Panc1 (cell line): Measurements from ENCODE around the gene RPL41. TPM values are rescaled to one million over a fixed set of nuclear protein-coding genes. Genes with fewer than 3 reads are reported as not detected.

Experiments used
- ATAC-seq: fragments of 200-7000 bp; cut with Tn5 transposase; 2 replicates; pipeline ENCODE4 v1.9.1; 2020; ENCODE audit warnings: mild to moderate bottlenecking, moderate library complexity
- BruUV-seq: library from RNA; stranded (reverse); fragments of 400-500 nt; replicated peaks from 2 replicates; lab custom pipeline; 2021; lab: Mats Ljungman, UMichigan
- CTCF ChIA-PET: fragments of 300-600 bp; sonication (Branson Sonifier 250); formaldehyde crosslinking; loops from one replicate; lab custom pipeline; 2022; ENCODE audit warnings: antibody characterized with exemption; lab: Charles Lee
- POLR2A ChIA-PET: fragments of 300-600 bp; sonication (Branson Sonifier 250); formaldehyde crosslinking; loops from one replicate; lab custom pipeline; 2022; ENCODE audit warnings: antibody characterized with exemption; lab: Charles Lee
- DNase-seq: peaks from one replicate; pipeline ENCODE4 v3.0.0-alpha.2; 2010; ENCODE audit warnings: low read depth, low spot score
- H3K27ac ChIP-seq: 2 replicates; pipeline ENCODE4 v1.5.1; 2011; ENCODE audit warnings: mild to moderate bottlenecking, low read length, inconsistent platforms
- H3K27me3 ChIP-seq: fragments of 200-500 bp; sonication (Bioruptor generic); 2 replicates; pipeline ENCODE4 v1.6.0; 2014; ENCODE audit warnings: low read length, inconsistent platforms; ENCODE audit not compliant: control insufficient read depth, insufficient read depth
- H3K36me3 ChIP-seq: fragments of 200-500 bp; sonication (Bioruptor generic); 2 replicates; pipeline ENCODE4 v1.5.1; 2014; ENCODE audit warnings: inconsistent platforms, mild to moderate bottlenecking, low read length, moderate library complexity; ENCODE audit not compliant: control insufficient read depth, insufficient read depth
- H3K4me1 ChIP-seq: 2 replicates; pipeline ENCODE4 v1.5.1; 2011; ENCODE audit warnings: inconsistent platforms, mild to moderate bottlenecking, low read length, moderate library complexity; ENCODE audit not compliant: control insufficient read depth, insufficient read depth
- H3K4me3 ChIP-seq, 2 experiments: 2 replicates each; pipeline ENCODE4 v1.5.1; 2011 to 2012; ENCODE audit warnings: low read depth in 2 of 2, low read length in 2 of 2, mild to moderate bottlenecking in 2 of 2, inconsistent platforms in 1 of 2, moderate library complexity in 1 of 2
- H3K9me3 ChIP-seq: fragments of 200-500 bp; sonication (Bioruptor generic); 2 replicates; pipeline ENCODE4 v1.5.1; 2014; ENCODE audit warnings: low read depth, mild to moderate bottlenecking, inconsistent platforms, low read length, moderate library complexity; ENCODE audit not compliant: control insufficient read depth, insufficient read depth
- CTCF ChIP-seq: fragments of 450-650 bp; IDR thresholded peaks from 2 replicates; pipeline ENCODE4 v1.5.1; 2017; ENCODE audit warnings: mild to moderate bottlenecking
- POLR2AphosphoS5 ChIP-seq: IDR thresholded peaks from 2 replicates; pipeline ENCODE4 v1.6.1; 2012; ENCODE audit warnings: mild to moderate bottlenecking, low read depth, low read length, moderate library complexity
- REST ChIP-seq, 2 experiments: IDR thresholded peaks; 2 replicates each; pipeline ENCODE4 v1.6.1; 2011 to 2012; ENCODE audit warnings: low read depth in 2 of 2, control low read depth in 1 of 2, low read length in 1 of 2, mild to moderate bottlenecking in 1 of 2, moderate library complexity in 1 of 2; ENCODE audit not compliant: insufficient read depth in 1 of 2
- SIN3A ChIP-seq: IDR thresholded peaks from 2 replicates; pipeline ENCODE4 v1.6.1; 2012; ENCODE audit warnings: low read depth, mild to moderate bottlenecking, low read length, moderate library complexity, borderline replicate concordance; ENCODE audit not compliant: insufficient read depth
- TCF7L2 ChIP-seq: IDR thresholded peaks from 2 replicates; pipeline ENCODE4 v1.6.1; 2011; ENCODE audit warnings: mild to moderate bottlenecking, low read depth, low read length, inconsistent platforms
- in situ Hi-C: cut with HindIII; loops from 2 replicates; pipeline ENCODE4 v1.10.0; 2016; ENCODE audit warnings: low sequenced_read_pairs, low pct_unique_long_range_greater_than_20kb
- intact Hi-C: fragments of 100-400 bp; cut with micrococcal nuclease; formaldehyde crosslinking; loops from one replicate; pipeline ENCODE4 v1.10.0; 2022; ENCODE audit not compliant: unreplicated experiment
- total RNA-seq: library from RNA; stranded (reverse); gene quantifications from one replicate; pipeline ENCODE4 v1.2.1, GENCODE V29; 2021; ENCODE audit not compliant: unreplicated experiment

The RPL41 gene
- total RNA-seq, 1 experiment from 2014 or later, result 2,264 TPM

DNA sequence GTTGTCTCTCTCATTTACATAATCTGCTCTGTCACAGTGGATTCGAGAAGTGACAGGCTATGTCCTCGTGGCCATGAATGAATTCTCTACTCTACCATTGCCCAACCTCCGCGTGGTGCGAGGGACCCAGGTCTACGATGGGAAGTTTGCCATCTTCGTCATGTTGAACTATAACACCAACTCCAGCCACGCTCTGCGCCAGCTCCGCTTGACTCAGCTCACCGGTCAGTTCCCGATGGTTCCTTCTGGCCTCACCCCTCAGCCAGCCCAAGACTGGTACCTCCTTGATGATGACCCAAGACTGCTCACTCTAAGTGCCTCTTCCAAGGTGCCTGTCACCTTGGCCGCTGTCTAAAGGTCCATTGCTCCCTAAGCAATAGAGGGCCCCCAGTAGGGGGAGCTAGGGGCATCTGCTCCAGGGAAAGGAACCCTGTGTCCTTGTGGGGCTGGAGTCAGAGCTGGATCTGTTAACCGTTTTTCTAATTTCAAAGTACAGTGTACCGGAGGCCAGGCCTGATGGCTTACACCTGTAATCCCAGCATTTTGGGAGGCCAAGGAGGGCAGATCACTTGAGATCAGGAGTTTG lies 31.4 kb upstream of the RPL41 start:
- ATAC-seq, result peak; percentile 60; the same call in 1 of the 2 replicates
- Histone ChIP-seq H3K9me3 (no peaks in the 10 kb centered on the region), H3K27ac (no peak overlapping the region), H3K4me1 (no peaks in the 10 kb centered on the region), H3K4me3 (no peak overlapping the region), H3K27me3 (no peaks in the 10 kb centered on the region), H3K36me3 (no peaks in the 10 kb centered on the region; the same call in 1 of the 2 replicates)
- DNase-seq, result no peak
- TF ChIP-seq POLR2AphosphoS5 (no peak), TCF7L2 (no peak), CTCF (peak; percentile 82), SIN3A (no peak), REST (IDR thresholded peaks at IDR 0.05; ENCODE audit: insufficient read depth in 1 of 2, low read depth in 2 of 2, low read length in 1 of 2) (no peak)
- intact Hi-C loops (no loop called here), in situ Hi-C loops (no loop called here)
- no TSS peak for BruUV-seq
- ChIA-PET CTCF (interaction anchor here (0.5 to 0.6 kb wide), 3 partner anchors 13 to 112 kb away, joined by 3 to 7 read pairs (median 4); no protein-coding TSS in a partner anchor), POLR2A (interaction anchor here (0.7 kb wide), 1 partner anchor 33 kb away, joined by 8 read pairs; the partner anchor contains the start of gene ZC3H10)

DNA sequence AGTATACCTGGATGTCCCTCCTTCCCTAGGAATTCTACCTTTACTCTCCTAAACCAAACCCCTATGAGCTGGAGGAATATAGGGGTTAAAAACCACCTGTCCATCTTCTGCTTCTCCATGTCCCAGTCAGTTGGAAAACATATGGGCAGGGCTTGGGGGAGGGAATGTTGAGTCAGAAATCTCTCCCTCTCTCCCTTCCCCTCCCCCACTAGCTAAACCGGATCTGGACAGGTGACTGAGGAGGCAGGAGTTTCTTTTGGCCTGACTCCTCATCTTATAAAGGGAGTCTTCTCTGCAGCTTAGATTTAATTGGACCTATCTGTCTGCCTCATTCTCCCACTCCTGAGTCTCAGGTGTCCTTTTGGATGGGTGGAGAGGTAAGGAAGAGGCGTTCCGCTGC lies 30.3 kb upstream of the RPL41 start:
- ATAC-seq, result no peak
- no peak for DNase-seq
- Histone ChIP-seq H3K9me3 (no peaks in the 10 kb centered on the region), H3K4me3 (no peak overlapping the region), H3K4me1 (no peaks in the 10 kb centered on the region), H3K27me3 (no peaks in the 10 kb centered on the region), H3K27ac (no peak overlapping the region), H3K36me3 (no peaks in the 10 kb centered on the region)
- CTCF ChIA-PET, result no interaction called here
- POLR2A ChIA-PET, result interaction anchor here (0.6 kb wide), 1 partner anchor 105 kb away, joined by 4 read pairs; no protein-coding TSS in a partner anchor
- TF ChIP-seq REST (IDR thresholded peaks at IDR 0.05; ENCODE audit: insufficient read depth in 1 of 2, low read depth in 2 of 2, low read length in 1 of 2) (no peak), CTCF (no peak), SIN3A (no peak), TCF7L2 (no peak), POLR2AphosphoS5 (no peak)
- BruUV-seq, result no TSS peak
- in situ Hi-C loops (no loop called here), intact Hi-C loops (no loop called here)
